GM21528 (cell line): Measurements from ENCODE around the gene HOXC10.

ENCODE experiments used
- ATAC-seq: cut with Tn5 transposase; IDR thresholded peaks from one replicate; pipeline ENCODE4 v1.9.1; 2021; ENCODE audit warnings: mild to moderate bottlenecking, moderate library complexity; ENCODE audit not compliant: unreplicated experiment, low FRiP score

Gene HOXC10

GRCh38 chr12:53950437-53950773 lies 34.5 kb upstream of the HOXC10 start:
- no peak for ATAC-seq

- ATAC-seq, result no peak
Observed at GRCh38 chr12:53950789-53951576, 34.0 kb upstream of the HOXC10 start.

DNA sequence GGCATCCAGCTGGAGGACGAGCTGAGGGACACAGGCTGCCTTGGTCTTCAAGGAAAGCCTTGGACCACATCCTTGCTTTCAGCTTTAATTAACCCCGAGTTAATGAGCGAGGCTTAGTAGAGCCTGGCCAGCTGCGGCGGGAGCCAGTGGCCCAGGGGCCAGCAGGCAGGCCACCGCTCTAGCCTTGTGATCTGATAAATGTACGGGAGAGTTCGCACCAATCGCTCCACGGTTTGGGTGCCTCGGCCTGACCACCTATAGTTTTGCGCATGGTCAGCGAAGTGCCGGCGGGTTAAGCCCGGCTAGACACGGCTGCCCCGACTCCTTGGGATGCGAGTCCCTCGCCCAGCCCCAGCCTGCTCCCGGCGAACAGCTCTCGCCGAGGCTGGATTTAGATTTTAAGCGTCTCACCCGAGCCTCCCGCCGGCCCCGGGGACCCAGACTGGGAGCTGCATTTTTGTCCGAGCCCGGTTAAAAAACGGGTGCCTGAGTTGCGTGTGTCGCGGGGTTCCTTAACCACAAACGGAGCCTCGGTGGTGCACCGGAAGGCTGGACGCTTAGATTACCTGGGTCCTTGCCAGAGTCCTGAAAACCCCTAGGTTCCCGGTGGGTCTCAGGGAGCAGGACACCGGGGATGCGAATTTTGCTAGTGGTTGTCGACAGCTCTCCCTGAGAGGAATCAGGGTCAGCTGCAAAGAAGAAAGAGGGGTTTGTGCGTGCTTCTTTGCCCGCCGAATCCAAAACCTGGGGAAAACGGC lies 33.2 kb upstream of the HOXC10 start:
- no peak for ATAC-seq

DNA sequence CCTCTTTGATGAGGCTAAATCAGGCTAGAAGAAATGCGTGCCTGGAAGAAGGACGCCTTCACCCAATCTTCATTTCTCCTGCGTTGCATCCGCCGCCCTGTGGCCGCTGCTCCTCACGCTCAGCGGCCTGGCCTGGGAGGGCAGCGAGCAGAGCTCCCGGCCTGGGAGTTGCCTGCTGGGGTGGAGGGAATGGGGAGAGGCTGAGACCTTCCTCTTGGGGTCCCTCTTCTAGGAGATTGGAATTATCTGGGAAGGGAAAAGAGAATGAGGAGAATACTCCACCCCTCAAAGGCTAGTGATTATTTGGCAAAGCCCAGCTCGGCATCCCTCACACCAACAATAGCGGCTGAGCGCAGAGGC lies 32.6 kb upstream of the HOXC10 start:
- ATAC-seq, result no peak

DNA sequence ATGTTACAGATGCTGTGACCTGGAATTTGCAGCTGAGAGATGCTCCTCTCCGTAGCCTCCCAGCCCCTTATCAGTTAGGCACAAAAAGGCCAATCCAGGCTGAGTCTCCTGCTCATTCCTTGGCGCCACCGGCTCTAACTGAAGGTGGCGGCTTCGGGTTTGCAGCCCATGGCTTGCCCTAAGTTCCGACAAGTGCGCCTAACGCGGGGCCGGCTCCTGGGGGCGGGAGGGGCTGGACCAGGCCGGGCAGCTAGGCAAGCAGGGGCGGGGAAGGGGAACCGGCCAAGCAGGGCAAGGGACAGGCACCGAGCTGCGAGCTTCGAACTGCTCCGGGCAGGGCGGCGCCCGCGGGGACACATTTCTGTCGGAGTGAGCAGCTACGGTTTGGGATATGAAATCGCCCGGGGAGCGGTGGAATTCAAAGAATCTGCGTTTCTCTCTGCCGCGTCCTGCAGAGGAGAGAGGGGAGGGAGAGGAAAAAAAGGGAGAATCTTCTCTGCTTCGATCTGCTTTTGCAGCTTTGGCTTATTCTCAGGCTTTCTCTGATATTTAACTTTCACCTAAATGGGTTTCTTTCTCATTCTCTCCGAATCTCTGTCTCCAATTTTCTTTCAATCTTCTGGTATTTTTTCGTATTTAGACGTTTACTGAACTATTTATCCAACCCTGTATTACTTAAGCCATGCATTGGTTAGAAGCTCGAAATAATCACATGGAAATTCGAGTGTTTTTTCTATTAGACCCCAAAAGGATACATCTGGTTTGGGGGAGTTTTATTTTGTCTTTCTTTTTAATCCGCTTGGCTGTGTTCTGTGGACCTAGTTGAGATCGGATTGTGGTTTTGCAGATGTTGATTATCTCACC lies 31.8 kb upstream of the HOXC10 start:
- no peak for ATAC-seq

DNA sequence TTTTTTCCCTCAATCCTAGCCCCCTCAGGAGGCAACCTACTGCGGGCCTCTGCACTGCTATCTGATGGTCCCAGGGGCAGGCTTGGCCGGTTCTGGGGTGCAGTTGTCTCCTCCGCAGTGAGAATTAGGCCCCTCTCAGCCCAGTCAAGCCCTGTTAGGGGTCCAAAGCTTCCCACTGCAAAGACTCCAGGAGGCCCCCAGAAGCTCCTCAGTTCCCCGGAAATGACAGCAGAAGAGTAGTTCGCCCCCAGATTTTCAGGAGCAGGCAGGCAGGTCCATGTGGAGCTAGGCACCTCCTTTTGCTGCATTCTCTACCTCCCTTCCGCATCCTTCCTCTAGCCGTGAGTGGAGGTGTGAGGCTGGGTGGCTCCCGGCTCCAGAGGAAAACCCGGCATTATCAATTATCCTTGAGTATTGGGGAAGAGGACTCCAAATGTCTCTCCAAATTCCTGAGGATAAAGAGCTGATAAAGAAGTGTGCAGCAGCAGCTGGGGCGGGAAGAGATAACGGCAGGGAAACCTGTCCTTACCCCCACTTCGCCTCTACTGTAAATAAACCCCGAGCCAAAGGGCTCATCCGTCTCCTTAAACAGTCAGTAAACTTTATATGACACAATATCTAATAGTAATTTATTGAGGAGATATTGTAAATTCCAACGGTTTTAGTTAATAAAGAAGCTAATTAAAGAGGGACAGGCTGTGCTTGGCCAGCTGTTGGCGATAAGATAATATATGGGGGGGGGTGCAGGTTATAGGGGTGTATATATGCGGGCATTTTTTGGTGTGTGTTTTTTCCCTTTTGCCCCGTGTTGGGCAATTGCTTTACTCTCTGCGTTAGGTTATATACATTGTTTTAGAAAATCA lies 30.9 kb upstream of the HOXC10 start:
- no peak for ATAC-seq

- no peak for ATAC-seq
Observed at GRCh38 chr12:53954694-53955035, 30.3 kb upstream of the HOXC10 start, which contains the start of gene HOXC12. HOXC12 (plus strand) TSS chr12:53954903; CDS start chr12:53954930, 27 bp downstream.

- no peak for ATAC-seq
Observed at GRCh38 chr12:53955036-53955775, 29.7 kb upstream of the HOXC10 start.

DNA sequence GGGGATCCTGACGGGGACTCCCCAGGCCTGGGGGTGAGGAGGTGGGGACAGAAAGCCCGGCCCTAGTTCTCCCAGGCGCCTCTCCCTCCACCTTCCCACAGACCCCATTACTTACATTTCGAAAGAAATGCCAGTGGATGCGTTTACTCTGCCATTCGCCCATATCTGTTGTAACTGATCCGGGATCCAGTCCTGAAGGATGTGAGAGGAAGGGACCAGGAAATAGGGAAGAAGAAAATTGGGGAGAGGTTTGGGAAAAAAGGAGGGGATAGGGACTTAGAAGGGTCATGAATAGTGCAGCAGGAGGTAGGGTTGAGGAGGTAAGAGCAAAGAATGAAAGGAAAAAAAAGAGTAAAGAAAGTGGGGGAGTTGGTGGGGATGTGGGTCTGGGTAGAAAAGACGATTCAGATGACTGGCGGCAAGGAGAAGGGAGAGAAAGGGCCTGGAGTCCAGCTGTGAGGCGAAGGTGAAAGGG lies 29.1 kb upstream of the HOXC10 start:
- ATAC-seq, result no peak

DNA sequence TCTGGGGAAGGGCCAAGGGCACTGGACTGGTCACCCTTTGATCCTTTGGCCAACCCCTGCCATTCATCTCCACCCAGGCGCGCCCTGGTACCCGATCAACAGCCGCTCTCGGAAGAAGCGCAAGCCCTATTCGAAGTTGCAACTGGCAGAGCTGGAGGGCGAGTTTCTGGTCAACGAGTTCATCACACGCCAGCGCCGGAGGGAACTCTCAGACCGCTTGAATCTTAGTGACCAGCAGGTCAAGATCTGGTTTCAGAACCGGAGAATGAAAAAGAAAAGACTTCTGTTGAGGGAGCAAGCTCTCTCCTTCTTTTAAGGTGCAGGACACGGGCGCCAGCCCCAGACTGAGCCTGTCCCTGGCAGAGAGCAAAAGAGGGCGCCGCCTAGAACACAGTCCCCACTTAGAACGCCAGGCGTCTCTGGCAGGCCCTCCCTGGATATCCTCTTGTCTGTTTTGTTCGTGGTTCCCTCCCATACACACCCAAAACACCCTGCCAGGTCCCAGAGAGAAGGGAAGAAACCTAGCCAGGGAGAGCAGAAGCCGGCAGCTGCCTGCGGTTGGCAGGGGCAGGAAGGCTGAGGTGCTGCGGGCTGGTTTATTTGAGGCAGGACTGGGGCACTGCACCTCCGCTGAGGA lies 28.6 kb upstream of the HOXC10 start:
- no peak for ATAC-seq

- ATAC-seq, result no peak
Observed at GRCh38 chr12:53956914-53957536, 27.9 kb upstream of the HOXC10 start.

DNA sequence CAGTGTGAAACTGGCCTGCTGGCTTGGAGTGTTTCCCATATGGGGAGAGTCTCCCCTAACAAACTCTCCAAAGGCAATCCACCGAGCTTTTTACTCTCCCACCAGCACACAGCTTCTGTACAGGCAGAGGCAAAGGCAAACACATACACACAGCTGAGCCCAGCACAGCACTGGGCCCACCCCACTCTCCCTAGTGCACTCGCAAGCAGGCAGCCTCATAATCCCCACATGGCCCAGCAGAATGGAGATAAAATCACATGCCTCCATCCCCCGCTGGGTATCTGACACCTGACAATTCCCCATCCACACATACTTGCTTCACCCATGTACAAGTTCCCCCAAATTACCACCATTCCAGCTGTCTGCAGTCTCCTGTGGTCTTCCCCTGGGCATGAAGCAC lies 26.8 kb upstream of the HOXC10 start:
- no peak for ATAC-seq

GRCh38 chr12:53959314-53959713 lies 25.6 kb upstream of the HOXC10 start:
- no peak for ATAC-seq

DNA sequence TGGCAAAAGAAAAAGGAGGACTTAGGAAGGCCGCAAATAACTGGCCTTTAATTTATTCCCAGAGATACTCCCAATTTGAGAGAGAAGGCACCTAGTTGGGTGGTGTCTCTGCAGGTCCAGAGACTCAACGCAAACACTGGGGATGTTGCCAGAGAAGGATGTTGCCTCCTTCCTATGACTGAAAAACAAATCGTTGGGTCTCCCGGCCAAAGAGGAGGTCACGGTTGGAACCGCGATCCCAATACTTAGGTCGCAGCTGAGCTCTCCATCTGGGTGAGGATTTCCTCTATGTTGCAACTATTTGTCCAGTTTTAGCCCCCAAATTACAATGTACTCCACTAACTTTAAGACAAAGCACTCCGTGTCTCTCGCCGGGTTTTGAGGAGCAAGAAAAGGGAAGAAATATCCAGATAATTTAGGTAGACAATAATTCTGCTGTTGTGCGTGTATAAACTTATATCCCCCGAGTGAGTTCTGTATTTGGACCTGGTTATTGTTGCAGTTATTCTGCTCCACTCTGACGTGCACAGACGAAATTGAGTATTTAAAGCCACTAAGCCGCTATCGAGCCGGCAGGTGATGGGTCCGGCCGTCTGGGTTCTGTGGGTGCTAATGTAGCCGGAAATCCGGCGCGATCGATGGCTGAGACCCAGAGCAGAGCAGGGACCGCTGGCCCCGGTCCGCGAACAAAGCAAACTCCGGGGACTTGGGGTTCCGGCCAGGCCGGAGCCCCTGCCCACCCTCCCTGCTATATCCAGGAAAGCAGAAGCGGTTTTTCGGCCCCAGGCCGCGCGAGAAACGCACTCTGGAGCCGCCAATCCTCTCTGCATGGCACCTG lies 24.5 kb upstream of the HOXC10 start:
- ATAC-seq, result no peak

DNA sequence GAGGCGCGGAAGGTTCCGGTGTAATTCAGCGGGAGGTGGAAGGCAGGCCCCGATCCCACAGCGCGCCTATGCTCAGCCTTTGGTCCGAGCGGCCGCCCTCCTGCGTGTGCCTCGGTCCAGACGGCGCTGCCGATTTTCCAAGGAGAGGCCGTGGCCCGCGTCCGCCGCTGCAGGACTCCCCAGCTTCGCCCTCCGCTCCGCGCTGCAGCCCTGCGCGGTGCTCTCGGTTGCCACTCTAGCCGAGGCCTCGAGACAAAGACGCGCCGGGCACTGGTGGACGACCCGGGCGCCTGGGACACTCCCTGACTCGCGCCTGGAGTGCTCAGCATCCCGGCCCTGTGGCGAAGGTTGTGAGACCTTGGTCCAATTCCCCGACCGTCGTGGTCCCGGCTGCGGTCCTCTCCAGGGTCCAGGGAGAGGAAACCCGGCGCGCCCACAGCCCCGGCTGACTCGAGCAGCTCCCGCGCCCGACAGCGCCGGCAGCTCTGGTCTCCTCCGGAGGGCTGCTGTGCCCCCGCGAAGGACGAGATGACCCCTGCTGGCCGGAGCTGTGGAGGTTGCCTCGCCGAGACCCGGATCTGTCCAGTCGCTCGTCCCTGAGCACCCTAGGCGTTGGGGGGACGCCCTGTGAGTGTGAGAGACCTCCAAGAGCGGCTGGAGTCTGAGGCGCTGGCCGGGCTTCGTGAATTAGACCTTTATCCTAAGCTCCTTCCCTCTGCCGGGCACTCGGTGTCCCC lies 23.8 kb upstream of the HOXC10 start:
- no peak for ATAC-seq

GRCh38 chr12:53963005-53963404 lies 21.9 kb upstream of the HOXC10 start:
- ATAC-seq, result no peak
